H1 (cell line): ENCODE results near the gene GPR68. TPM values are rescaled to one million over a fixed set of nuclear protein-coding genes. Genes with fewer than 3 reads are reported as not detected.

ENCODE experiments used
- CBX8 ChIP-seq: fragments of 300-800, 300-1000 bp; sonication (generic); IDR thresholded peaks from 2 replicates; pipeline ENCODE4 v1.7.1; 2016; ENCODE audit warnings: low read depth, low read length, borderline replicate concordance
- GABPA ChIP-seq: IDR thresholded peaks from 2 replicates; pipeline ENCODE4 v1.6.1; 2011; ENCODE audit warnings: mild to moderate bottlenecking, low read length, moderate library complexity, borderline replicate concordance; ENCODE audit not compliant: insufficient read depth
- POU5F1 ChIP-seq: IDR thresholded peaks from 2 replicates; pipeline ENCODE4 v1.6.1; 2011; ENCODE audit warnings: low read depth, mild to moderate bottlenecking, low read length, moderate library complexity
- RXRA ChIP-seq: IDR thresholded peaks from 2 replicates; pipeline ENCODE4 v1.6.1; 2011; ENCODE audit warnings: low read depth, mild to moderate bottlenecking, low read length, moderate library complexity; ENCODE audit not compliant: insufficient read depth
- SRF ChIP-seq: IDR thresholded peaks from 2 replicates; pipeline ENCODE4 v1.6.1; 2011; ENCODE audit warnings: mild to moderate bottlenecking, low read depth, low read length, moderate library complexity
- TCF12 ChIP-seq: IDR thresholded peaks from 2 replicates; pipeline ENCODE4 v1.6.1; 2011; ENCODE audit warnings: low read depth, mild to moderate bottlenecking, low read length
- polyA plus RNA-seq, 7 experiments: library from polyadenylated mRNA; depleted of rRNA in 3 of 7; stranded (reverse) in 5 of 7; unstranded in 2 of 7; fragments of >200 nt in 5 of 7; fragments of 200-250 nt in 2 of 7; gene quantifications; 1 replicate in 5 of 7; 2 replicates in 1 of 7; 4 replicates in 1 of 7; pipeline versions ENCODE4 v1.2.1 to v1.2.3, GENCODE V29; 2011 to 2013; ENCODE audit warnings: missing spikeins in 2 of 7, mixed read lengths in 2 of 7
- total RNA-seq: library from RNA; stranded (reverse); fragmentation: NEBNext Ultra II Directional; extraction: Animal tissue kit (Norgen Biotek cat#: 25700); gene quantifications from 2 replicates; pipeline ENCODE4 v1.2.1, GENCODE V29; 2021

Gene GPR68
- total and polyA plus RNA-seq, 2 of the 8 experiments (the other 6 are each of a cell fraction or from before 2014, with no cell fraction given): 0.22 to 0.76 TPM

DNA sequence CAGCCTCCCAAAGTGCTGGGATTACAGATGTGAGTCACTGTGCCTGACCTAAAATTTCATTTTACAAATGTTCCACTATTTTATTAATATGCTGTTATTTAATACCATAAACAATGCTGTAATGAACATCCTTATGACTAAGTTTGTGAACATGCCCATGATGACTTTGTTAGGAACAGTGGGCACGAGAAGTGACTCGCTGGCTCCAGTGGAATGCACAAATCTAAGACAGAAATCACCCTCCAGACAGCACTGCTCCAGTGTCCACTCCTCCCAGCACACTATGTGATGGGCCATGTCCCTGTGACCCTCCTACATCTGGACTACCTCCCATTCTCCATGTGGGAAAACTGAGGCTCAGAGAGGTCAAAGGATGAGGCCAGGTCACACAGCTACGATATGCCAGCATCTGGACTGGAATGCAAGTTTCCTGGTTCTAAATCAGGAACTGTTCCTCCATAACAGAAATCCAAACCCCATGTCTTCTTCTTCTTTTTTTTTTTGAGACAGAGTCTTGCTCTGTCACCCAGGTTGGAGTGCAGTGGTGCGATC, 57.9 kb downstream of the GPR68 start (continued):
- no peak for TF ChIP-seq RXRA
- no peak for TF ChIP-seq POU5F1
- no peak for TF ChIP-seq TCF12
- no peak for TF ChIP-seq CBX8
- TF ChIP-seq SRF: no peak
- TF ChIP-seq GABPA: no peak
